GM23248 (cell line): ENCODE data around the gene DAND5. TPM values are rescaled to one million over a fixed set of nuclear protein-coding genes. Genes with fewer than 3 reads are reported as not detected.
A peak's percentile ranks its signal among the peaks of the same experiment; 100 is the strongest.

Experiments
- DNase-seq: peaks from one replicate; pipeline ENCODE4 v3.0.0-alpha.2; 2015
- H2AFZ ChIP-seq: fragments of 200-600 bp; sonication (generic); 2 replicates; pipeline ENCODE4 v1.6.1; 2016; ENCODE audit warnings: antibody characterized with exemption
- H3F3A ChIP-seq: fragments of 200-600 bp; sonication (generic); 2 replicates; pipeline ENCODE4 v1.6.1; 2016; ENCODE audit warnings: mild to moderate bottlenecking, antibody characterized with exemption, mixed run types; ENCODE audit not compliant: insufficient read depth
- H3K27ac ChIP-seq: fragments of 200-600 bp; sonication (generic); 2 replicates; pipeline ENCODE4 v1.5.1; 2016; ENCODE audit warnings: mild to moderate bottlenecking
- H3K27me3 ChIP-seq: fragments of 200-600 bp; sonication (generic); replicated peaks from 2 replicates; pipeline ENCODE4 v1.6.1; 2016; ENCODE audit warnings: mild to moderate bottlenecking; ENCODE audit not compliant: insufficient read depth
- H3K36me3 ChIP-seq: fragments of 200-600 bp; sonication (generic); 2 replicates; pipeline ENCODE4 v1.6.1; 2016; ENCODE audit warnings: low read depth, mild to moderate bottlenecking
- H3K4me1 ChIP-seq: fragments of 200-600 bp; sonication (generic); 2 replicates; pipeline ENCODE4 v1.6.1; 2016; ENCODE audit warnings: mild to moderate bottlenecking; ENCODE audit not compliant: insufficient read depth
- H3K4me2 ChIP-seq: fragments of 200-600 bp; sonication (generic); one replicate; pipeline ENCODE4 v1.6.1; 2016; ENCODE audit warnings: mild to moderate bottlenecking; ENCODE audit not compliant: unreplicated experiment
- H3K4me3 ChIP-seq: fragments of 200-600 bp; sonication (generic); 2 replicates; pipeline ENCODE4 v1.5.1; 2016; ENCODE audit warnings: mild to moderate bottlenecking
- H3K79me2 ChIP-seq: fragments of 200-600 bp; sonication (generic); 2 replicates; pipeline ENCODE4 v1.6.1; 2016; ENCODE audit warnings: mild to moderate bottlenecking; ENCODE audit not compliant: insufficient read depth
- H3K9ac ChIP-seq: fragments of 200-600 bp; sonication (generic); 2 replicates; pipeline ENCODE4 v1.6.1; 2016; ENCODE audit warnings: mild to moderate bottlenecking
- H3K9me2 ChIP-seq: fragments of 200-600 bp; sonication (generic); 2 replicates; pipeline ENCODE4 v1.6.1; 2016; ENCODE audit warnings: mixed run types, mild to moderate bottlenecking, moderate library complexity; ENCODE audit not compliant: insufficient read depth
- H3K9me3 ChIP-seq: fragments of 200-600 bp; sonication (generic); one replicate; pipeline ENCODE4 v1.6.1; 2017; ENCODE audit warnings: low read depth
- H4K20me1 ChIP-seq: fragments of 200-600 bp; sonication (generic); 2 replicates; pipeline ENCODE4 v1.6.0; 2016; ENCODE audit not compliant: insufficient read depth
- EZH2 ChIP-seq: fragments of 200-600 bp; sonication (generic); IDR thresholded peaks from 2 replicates; pipeline ENCODE4 v1.6.1; 2018; ENCODE audit warnings: antibody characterized with exemption, mild to moderate bottlenecking; ENCODE audit not compliant: insufficient read depth, poor library complexity, severe bottlenecking
- EZH2phosphoT487 ChIP-seq: fragments of 200-600 bp; sonication (generic); IDR thresholded peaks from 2 replicates; pipeline ENCODE4 v1.6.1; 2018; ENCODE audit warnings: antibody characterized with exemption, moderate library complexity, mild to moderate bottlenecking, low read depth; ENCODE audit not compliant: insufficient read depth
- WGBS, 2 experiments: methylation state at CpG; one replicate each; pipeline ENCODE4 v1.1.6; 2015 to 2017; ENCODE audit warnings: low lambda C conversion rate in 2 of 2, low coverage in 1 of 2; ENCODE audit errors: missing lambda C conversion rate in 2 of 2; 5-methylcytosine and 5-hydroxymethylcytosine counted together
- in situ Hi-C: fragments of 300-500 bp; cut with MboI; formaldehyde crosslinking; loops from 2 replicates; pipeline ENCODE4 v1.15.0; 2020
- polyA plus RNA-seq: library from polyadenylated mRNA; unstranded; fragments of >200 nt; fragmentation: Nextera tagmentation; extraction: Ambion mirVana; gene quantifications from 2 replicates; pipeline ENCODE4 v1.2.1, GENCODE V29; 2016
- total RNA-seq: library from RNA; depleted of rRNA; stranded (reverse); fragments of >200 nt; shearing (Covaris generic); gene quantifications from 2 replicates; pipeline ENCODE4 v1.2.3, GENCODE V29; 2014

DAND5 gene
- total and polyA plus RNA-seq, 2 experiments from 2014 or later, result not detected

DNA sequence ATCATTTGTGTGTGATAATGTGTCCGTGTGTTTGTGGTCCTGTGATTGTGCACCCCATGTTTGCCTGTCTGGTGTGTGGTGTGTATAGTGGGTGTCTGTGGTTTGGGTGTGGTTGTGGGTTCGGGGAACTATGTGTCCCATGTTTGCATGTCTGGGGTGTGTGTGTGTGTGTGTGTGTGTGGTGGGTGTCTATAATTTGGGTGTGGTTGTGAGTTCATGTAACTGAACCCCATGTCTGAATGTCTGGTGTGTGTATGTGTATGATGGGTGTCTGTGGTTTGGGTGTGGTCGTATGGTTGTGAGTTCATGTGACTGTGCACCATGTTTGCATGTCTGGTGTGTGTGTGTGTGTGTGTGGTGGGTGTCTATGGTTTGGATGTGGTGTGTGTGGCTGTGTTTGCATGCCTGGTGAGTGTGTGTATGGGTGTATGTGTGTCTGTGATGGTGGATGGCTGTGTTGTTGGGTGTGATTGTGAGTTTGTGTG, 14.8 kb downstream of the DAND5 start:
- no peak overlapping the region for H3K4me3 ChIP-seq
- no peaks in the 10 kb centered on the region for H3F3A ChIP-seq
- H3K36me3 ChIP-seq, result no peaks in the 10 kb centered on the region
- H3K9me2 ChIP-seq, result no peaks in the 10 kb centered on the region
- WGBS, 2 experiments, result 70 to 75% methylated on average over 3 of the region's 3 CpGs
- no peaks in the 10 kb centered on the region for H3K9me3 ChIP-seq
- in situ Hi-C loops, result loop anchor here (10.0 kb wide), 1 partner anchor 111 kb away; no protein-coding TSS in a partner anchor
- DNase-seq, result peak; percentile 44
- H3K27me3 ChIP-seq, result no peaks in the 10 kb centered on the region
- no peaks in the 10 kb centered on the region for H3K79me2 ChIP-seq
- H3K27ac ChIP-seq, result no peak overlapping the region
- H2AFZ ChIP-seq, result no peak overlapping the region
- no peak overlapping the region for H3K9ac ChIP-seq
- H4K20me1 ChIP-seq, result no peaks in the 10 kb centered on the region
- TF ChIP-seq EZH2phosphoT487 (no peak), EZH2 (no peak)
- 0 out of 2 replicates have a peak, but pooled peaks cover 11% of the 10 kb centered on the region for H3K4me1 ChIP-seq
- H3K4me2 ChIP-seq, result no peak overlapping the region

DNA sequence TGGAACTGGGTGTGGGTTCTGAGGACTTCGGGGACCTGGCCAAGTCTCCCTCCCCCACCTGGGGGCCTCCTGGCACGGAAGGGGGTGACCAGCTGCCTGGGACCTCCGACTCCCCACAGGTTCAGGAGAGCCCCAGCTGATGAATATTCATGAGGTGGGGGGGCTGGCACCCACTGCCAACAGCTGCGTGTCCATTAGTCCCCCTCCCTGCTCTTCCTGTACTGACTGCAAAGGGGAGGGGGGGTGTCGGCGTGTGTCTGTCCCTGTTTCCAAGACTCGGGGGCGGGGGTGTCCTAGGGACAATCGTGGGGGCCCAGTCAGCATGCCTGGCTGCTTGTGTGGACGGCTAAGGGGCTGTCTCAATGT, 15.3 kb downstream of the DAND5 start:
- 10 to 14% methylated on average over 8 of the region's 10 CpGs for WGBS, 2 experiments
- DNase-seq, result no peak
- no peaks in the 10 kb centered on the region for H3F3A ChIP-seq
- no peaks in the 10 kb centered on the region for H3K27me3 ChIP-seq
- no peaks in the 10 kb centered on the region for H4K20me1 ChIP-seq
- no peaks in the 10 kb centered on the region for H3K9me3 ChIP-seq
- H3K9me2 ChIP-seq, result no peaks in the 10 kb centered on the region
- no peaks in the 10 kb centered on the region for H3K79me2 ChIP-seq
- peak overlapping the region; percentile 22; the same call in 1 of the 2 replicates for H3K9ac ChIP-seq
- H3K36me3 ChIP-seq, result no peaks in the 10 kb centered on the region
- no peak overlapping the region for H3K27ac ChIP-seq
- TF ChIP-seq EZH2phosphoT487 (no peak), EZH2 (no peak)
- H2AFZ ChIP-seq, result 0 out of 2 replicates have a peak overlapping the region, but pooled peaks have one; percentile 15
- 0 out of 2 replicates have a peak, but pooled peaks cover 11% of the 10 kb centered on the region for H3K4me1 ChIP-seq
- no peak overlapping the region for H3K4me3 ChIP-seq
- in situ Hi-C loops, result loop anchor here (10.0 kb wide), 1 partner anchor 110 kb away; no protein-coding TSS in a partner anchor
- peak overlapping the region; percentile 3 for H3K4me2 ChIP-seq

DNA sequence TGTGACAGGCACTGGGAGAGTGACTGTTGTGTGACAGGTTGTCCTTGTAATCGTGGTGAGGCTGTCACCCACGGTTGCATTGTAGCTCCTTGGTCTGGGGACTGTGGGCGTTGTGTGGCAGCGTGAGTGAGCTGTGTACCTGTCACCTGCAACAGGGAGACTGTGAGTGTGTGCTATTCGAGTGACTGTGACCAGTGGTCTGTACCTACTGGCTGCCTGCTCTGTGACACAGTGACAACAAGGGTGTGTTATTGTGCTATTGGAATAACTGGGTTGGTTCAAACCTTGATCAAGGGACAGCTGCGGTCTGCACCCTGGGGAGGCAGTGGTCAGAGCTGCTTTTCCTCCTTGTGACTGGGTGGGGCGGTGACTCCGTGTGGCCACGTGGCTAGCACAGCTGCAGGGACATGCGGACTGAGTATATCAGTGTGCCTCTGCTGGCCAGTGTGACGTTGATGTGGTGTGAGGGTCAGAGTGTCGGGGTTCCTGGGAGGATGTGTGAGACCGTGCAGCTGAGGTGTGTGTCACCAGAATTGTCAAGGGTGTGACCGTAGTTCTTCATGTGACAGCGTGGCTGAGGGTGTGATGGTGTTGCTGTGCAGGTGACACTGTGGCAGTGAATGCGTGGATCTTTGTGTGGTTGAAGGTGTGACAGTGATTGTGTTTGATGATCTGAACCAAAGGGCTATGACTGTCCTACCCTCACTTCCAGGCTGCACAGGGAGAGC, 15.8 kb downstream of the DAND5 start:
- H3K79me2 ChIP-seq, result no peaks in the 10 kb centered on the region
- H3K4me3 ChIP-seq, result no peak overlapping the region
- H3K9ac ChIP-seq, result peak overlapping the region; percentile 22; the same call in 1 of the 2 replicates
- no peaks in the 10 kb centered on the region for H4K20me1 ChIP-seq
- no peaks in the 10 kb centered on the region for H3K9me3 ChIP-seq
- WGBS, 2 experiments, result 22 to 28% methylated on average over 16 of the region's 16 CpGs
- no peaks in the 10 kb centered on the region for H3K27me3 ChIP-seq
- no peak overlapping the region for H3K27ac ChIP-seq
- in situ Hi-C loops, result loop anchor here (10.0 kb wide), 1 partner anchor 110 kb away; no protein-coding TSS in a partner anchor
- no peaks in the 10 kb centered on the region for H3K9me2 ChIP-seq
- TF ChIP-seq EZH2 (no peak), EZH2phosphoT487 (no peak)
- peak overlapping the region; percentile 3 for H3K4me2 ChIP-seq
- no peaks in the 10 kb centered on the region for H3F3A ChIP-seq
- H2AFZ ChIP-seq, result peak overlapping the region; percentile 15; the same call in 1 of the 2 replicates
- peak; percentile 88 for DNase-seq
- H3K4me1 ChIP-seq, result 0 out of 2 replicates have a peak, but pooled peaks cover 11% of the 10 kb centered on the region
- no peaks in the 10 kb centered on the region for H3K36me3 ChIP-seq

DNA sequence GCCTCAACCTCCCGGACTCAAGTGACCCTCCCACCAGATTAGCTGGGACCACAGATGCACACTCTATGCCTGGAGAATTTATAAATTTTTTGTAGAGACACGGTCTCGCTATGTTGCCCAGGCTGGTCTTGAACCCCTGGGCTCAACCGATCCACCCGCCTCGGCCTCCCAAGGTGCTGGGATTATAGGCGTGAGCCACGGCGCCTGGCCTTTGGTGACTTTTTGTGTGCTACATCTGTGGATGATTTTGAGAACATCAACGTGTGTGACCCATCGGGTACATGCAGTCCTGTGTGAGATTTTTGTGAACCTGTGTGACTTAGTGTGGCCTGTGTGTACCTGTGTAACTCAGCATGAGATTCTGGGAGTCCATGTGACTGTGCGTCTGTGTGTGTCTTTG, 17.4 kb downstream of the DAND5 start:
- no peaks in the 10 kb centered on the region for H3K9me2 ChIP-seq
- no peaks in the 10 kb centered on the region for H3K79me2 ChIP-seq
- no peaks in the 10 kb centered on the region for H3F3A ChIP-seq
- no peak for DNase-seq
- no peak overlapping the region for H3K9ac ChIP-seq
- H2AFZ ChIP-seq, result no peak overlapping the region
- no peak overlapping the region for H3K27ac ChIP-seq
- H3K4me1 ChIP-seq, result 0 out of 2 replicates have a peak, but pooled peaks cover 11% of the 10 kb centered on the region
- WGBS, 2 experiments, result 93 to 94% methylated on average over 12 of the region's 12 CpGs
- no peak overlapping the region for H3K4me3 ChIP-seq
- no peaks in the 10 kb centered on the region for H3K9me3 ChIP-seq
- no peaks in the 10 kb centered on the region for H3K27me3 ChIP-seq
- TF ChIP-seq EZH2phosphoT487, result no peak
- no peak overlapping the region for H3K4me2 ChIP-seq
- H3K36me3 ChIP-seq, result no peaks in the 10 kb centered on the region
- in situ Hi-C loops, result loop anchor here (10.0 kb wide), 1 partner anchor 108 kb away; no protein-coding TSS in a partner anchor
- H4K20me1 ChIP-seq, result no peaks in the 10 kb centered on the region
